HCT116 (cell line): ENCODE data around the gene ZNF683.
"Not testable (repeated sequence)": the region's sequence is repeated elsewhere in the genome, so short reads cannot be mapped to it uniquely, and the experiment has no call there.

Experiments
- POLR2A ChIP-seq: IDR thresholded peaks from 2 replicates; pipeline ENCODE4 v1.7.0; 2011; ENCODE audit warnings: borderline replicate concordance; ENCODE audit not compliant: insufficient read depth, insufficient read length; ENCODE audit errors: extremely low read depth
- RAD21 ChIP-seq: IDR thresholded peaks from 2 replicates; pipeline ENCODE4 v1.6.1; 2012; ENCODE audit warnings: low read depth, mild to moderate bottlenecking
- TF ChIP-seq, protein P1 (sequence below), 3 experiments: fragments of 200-600 bp in 1 of 3; sonication (generic) in 1 of 3; IDR thresholded peaks in 2 of 3; conservative IDR thresholded peaks in 1 of 3; 2 replicates each; pipeline ENCODE4 v1.5.1; 2012 to 2017; ENCODE audit warnings: low read depth in 2 of 3, low read length in 2 of 3, antibody characterized with exemption in 1 of 3, borderline replicate concordance in 1 of 3, control low read depth in 1 of 3, mild to moderate bottlenecking in 1 of 3, mixed read lengths in 1 of 3, mixed run types in 1 of 3, moderate library complexity in 1 of 3; ENCODE audit not compliant: insufficient read depth in 1 of 3

DNA sequence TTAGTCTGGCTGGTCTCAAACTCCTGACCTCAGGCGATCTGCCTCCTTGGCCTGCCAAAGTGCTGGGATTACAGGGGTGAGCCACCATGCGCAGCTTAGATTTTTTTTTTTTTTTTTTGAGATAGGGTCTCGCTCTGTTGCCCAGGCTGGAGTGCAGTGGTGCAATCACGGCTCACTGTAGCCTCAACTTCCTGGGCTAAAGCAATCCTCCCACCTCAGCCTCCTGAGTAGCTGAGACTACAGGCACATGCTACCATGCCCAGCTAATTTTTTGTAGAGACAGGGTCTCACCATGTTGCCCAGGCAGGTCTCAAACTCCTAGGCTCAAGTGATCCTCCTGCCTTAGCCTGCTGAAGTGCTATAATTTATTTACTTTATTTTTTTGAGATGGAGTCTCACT, 43.2 kb downstream of the ZNF683 start:
- TF ChIP-seq, protein P1, sequence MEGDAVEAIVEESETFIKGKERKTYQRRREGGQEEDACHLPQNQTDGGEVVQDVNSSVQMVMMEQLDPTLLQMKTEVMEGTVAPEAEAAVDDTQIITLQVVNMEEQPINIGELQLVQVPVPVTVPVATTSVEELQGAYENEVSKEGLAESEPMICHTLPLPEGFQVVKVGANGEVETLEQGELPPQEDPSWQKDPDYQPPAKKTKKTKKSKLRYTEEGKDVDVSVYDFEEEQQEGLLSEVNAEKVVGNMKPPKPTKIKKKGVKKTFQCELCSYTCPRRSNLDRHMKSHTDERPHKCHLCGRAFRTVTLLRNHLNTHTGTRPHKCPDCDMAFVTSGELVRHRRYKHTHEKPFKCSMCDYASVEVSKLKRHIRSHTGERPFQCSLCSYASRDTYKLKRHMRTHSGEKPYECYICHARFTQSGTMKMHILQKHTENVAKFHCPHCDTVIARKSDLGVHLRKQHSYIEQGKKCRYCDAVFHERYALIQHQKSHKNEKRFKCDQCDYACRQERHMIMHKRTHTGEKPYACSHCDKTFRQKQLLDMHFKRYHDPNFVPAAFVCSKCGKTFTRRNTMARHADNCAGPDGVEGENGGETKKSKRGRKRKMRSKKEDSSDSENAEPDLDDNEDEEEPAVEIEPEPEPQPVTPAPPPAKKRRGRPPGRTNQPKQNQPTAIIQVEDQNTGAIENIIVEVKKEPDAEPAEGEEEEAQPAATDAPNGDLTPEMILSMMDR (IDR thresholded peaks at IDR 0.05 in 2 of 3, conservative IDR thresholded peaks at IDR 0.05 in 1 of 3; ENCODE audit: borderline replicate concordance in 1 of 3, insufficient read depth in 1 of 3, low read depth in 2 of 3, low read length in 2 of 3) = not testable (repeated sequence)
- TF ChIP-seq RAD21, POLR2A: not testable (repeated sequence)
